Muscle layer of duodenum (tissue), 2 donors: ENCODE measurements around the gene ODAD4.

Experiments used
- H3K27ac ChIP-seq: one replicate; pipeline ENCODE4 v1.7.0; 2013; ENCODE audit warnings: mild to moderate bottlenecking, low read length
- H3K27me3 ChIP-seq: one replicate; pipeline ENCODE4 v1.7.0; 2013; ENCODE audit warnings: low read depth, mild to moderate bottlenecking, control low read depth, low read length
- H3K36me3 ChIP-seq, 2 donors: one replicate each; pipeline ENCODE4 v1.7.0; 2013; ENCODE audit warnings: low read length in 2 of 2, control low read depth in 1 of 2, mild to moderate bottlenecking in 1 of 2; ENCODE audit not compliant: insufficient read depth in 2 of 2, control insufficient read depth in 1 of 2
- H3K4me1 ChIP-seq, 2 donors: one replicate each; pipeline ENCODE4 v1.7.0; 2013; ENCODE audit warnings: low read length in 2 of 2, mild to moderate bottlenecking in 2 of 2, control low read depth in 1 of 2, moderate library complexity in 1 of 2; ENCODE audit not compliant: insufficient read depth in 2 of 2, control insufficient read depth in 1 of 2
- H3K4me3 ChIP-seq, 2 donors: one replicate each; pipeline ENCODE4 v1.7.0; 2013; ENCODE audit warnings: low read length in 2 of 2, low read depth in 1 of 2, mild to moderate bottlenecking in 1 of 2
- H3K9me3 ChIP-seq, 2 donors: one replicate each; pipeline ENCODE4 v1.7.0; 2013; ENCODE audit warnings: low read length in 2 of 2, control low read depth in 1 of 2, mild to moderate bottlenecking in 1 of 2; ENCODE audit not compliant: control insufficient read depth in 1 of 2
- donor health status: healthy.

ODAD4 gene

DNA sequence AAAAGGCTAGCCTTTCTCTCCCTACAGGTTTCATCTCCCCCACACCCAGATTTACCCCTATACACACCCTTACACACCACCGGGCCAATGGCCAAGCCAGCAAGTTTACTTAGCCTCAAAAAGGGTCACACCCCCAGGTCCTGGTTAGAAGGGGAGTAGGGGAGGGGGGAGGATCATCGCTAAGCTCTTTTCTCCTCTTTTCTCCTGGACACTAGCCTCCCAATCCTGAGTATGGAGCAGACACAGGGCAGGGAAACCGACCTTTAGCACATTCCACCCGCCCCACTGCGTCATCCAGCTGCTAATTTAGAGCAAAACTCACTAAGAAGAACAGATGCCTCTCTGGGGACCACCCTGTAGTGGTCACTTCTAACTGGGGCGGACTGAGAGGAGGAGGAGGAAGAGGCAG, 16.1 kb upstream of the ODAD4 start:
- H3K4me1 ChIP-seq: peaks cover 7 to 15% of the 10 kb centered on the region in 2 donors
- no peak overlapping the region for H3K4me3 ChIP-seq

DNA sequence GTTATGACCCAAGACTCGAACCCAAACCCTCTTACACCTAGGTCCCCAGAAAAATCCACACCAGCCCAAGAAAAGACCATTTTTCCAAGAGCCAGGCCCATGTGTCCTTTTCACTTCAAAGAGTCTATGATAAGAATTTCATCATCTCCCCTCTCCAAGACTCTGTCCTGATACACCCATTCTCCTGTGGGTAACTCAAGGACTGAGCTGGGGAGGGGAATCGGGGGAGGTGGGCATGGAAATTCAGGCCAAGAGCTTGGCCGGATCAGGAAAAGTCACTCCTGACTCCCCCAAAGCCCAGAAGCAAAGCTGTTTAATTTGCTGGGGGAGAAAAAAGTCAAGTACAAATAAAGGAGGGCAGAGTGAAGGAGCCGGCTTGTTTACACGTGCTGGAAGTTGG, 15.4 kb upstream of the ODAD4 start:
- peaks cover 31 to 36% of the 10 kb centered on the region in 2 donors for H3K36me3 ChIP-seq
- H3K4me3 ChIP-seq: no peak overlapping the region
- no peaks in the 10 kb centered on the region for H3K27me3 ChIP-seq
- H3K4me1 ChIP-seq: peaks cover 11 to 22% of the 10 kb centered on the region in 2 donors
- H3K9me3 ChIP-seq: no peaks in the 10 kb centered on the region
- no peak overlapping the region for H3K27ac ChIP-seq

More for the DNA sequence above, 16.1 kb upstream of the ODAD4 start:
- Histone ChIP-seq H3K9me3 (no peaks in the 10 kb centered on the region), H3K27me3 (no peaks in the 10 kb centered on the region), H3K27ac (no peak overlapping the region), H3K36me3 (peaks cover 36 to 43% of the 10 kb centered on the region in 2 donors)

DNA sequence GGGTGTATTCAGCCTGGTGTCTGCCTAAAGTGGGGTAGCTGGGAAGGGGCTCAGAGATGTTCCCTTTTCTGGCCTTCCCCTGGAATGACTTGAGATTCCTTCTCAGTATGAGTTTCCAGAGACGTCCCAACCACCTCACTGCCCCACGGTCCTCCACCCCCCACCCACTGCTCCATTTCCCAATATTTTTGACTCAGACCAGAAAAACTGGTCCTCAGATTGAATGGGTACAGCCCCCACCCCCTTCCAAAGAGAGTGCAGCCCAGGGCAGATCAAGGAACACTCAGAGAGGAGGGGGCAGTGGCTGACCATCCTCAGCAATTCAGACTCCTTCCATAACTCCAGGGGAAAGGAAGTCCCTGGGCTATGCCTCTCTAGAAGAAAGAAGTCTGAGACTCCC, 14.9 kb upstream of the ODAD4 start:
- no peak overlapping the region for H3K27ac ChIP-seq
- no peak overlapping the region for H3K4me3 ChIP-seq
- peaks cover 25 to 31% of the 10 kb centered on the region in 2 donors for H3K36me3 ChIP-seq
- H3K9me3 ChIP-seq: no peaks in the 10 kb centered on the region
- no peaks in the 10 kb centered on the region for H3K27me3 ChIP-seq
- H3K4me1 ChIP-seq: peaks cover 11 to 23% of the 10 kb centered on the region in 2 donors

DNA sequence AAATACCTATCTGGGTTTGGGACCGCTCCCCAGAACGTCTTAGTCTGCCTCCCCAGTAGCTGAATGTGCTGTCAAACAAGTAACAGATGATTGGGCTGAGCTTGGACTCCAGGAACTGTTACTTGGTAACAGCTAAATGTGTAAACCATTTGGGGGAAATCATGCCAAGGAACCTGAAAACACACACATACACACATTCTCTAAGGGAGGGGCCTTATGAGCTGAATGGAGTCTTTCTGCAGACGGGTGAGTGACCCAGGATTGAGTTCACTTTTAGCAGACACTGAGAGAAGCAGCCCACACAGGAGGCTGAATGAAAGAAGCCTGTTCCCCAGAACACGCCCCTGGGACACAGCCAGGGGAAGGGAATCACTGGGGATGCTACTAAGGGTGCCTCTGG, 13.2 kb upstream of the ODAD4 start:
- H3K27ac ChIP-seq: peak overlapping the region; percentile 84
- H3K4me1 ChIP-seq: peaks cover 11 to 23% of the 10 kb centered on the region in 2 donors
- H3K9me3 ChIP-seq: no peaks in the 10 kb centered on the region
- H3K4me3 ChIP-seq: peak overlapping the region; percentile 84 to 92
- no peaks in the 10 kb centered on the region for H3K27me3 ChIP-seq
- peaks cover 14 to 15% of the 10 kb centered on the region in 2 donors for H3K36me3 ChIP-seq

DNA sequence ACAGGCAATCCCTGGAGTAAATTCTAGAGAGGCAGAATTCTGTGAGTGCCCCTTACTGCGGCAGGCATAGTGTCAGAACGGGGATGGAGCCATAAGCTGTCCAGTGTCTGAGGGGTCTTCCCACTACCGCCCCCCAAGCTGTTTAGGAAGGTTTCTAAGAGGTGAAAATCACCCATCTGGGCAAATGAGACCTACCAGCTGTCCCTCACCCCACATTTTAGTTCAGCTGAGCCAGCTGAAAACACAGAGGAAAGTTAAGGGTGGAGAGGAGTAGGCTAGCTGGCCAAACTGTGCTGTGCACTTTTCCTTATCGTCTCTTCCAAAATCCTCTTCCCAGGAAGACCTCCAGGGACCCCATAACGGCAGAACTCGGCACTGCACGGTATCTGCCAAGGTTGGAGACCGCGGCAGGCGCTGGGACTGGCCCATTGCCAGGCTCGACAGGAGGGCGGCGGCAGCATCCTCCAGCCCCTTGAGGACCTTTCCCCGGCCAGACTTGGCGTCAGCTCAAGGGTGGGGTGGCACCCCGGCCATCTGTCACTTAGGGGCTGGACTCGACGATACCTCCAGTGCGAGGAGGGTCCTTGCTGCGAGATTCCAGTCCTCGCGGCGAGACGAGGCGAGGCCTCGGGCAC, 12.6 kb upstream of the ODAD4 start:
- Histone ChIP-seq H3K27ac (peak overlapping the region; percentile 84), H3K27me3 (no peaks in the 10 kb centered on the region), H3K4me1 (peaks cover 11 to 23% of the 10 kb centered on the region in 2 donors), H3K36me3 (peaks cover 8 to 9% of the 10 kb centered on the region in 2 donors), H3K4me3 (peak overlapping the region; percentile 84 to 92), H3K9me3 (no peaks in the 10 kb centered on the region)

DNA sequence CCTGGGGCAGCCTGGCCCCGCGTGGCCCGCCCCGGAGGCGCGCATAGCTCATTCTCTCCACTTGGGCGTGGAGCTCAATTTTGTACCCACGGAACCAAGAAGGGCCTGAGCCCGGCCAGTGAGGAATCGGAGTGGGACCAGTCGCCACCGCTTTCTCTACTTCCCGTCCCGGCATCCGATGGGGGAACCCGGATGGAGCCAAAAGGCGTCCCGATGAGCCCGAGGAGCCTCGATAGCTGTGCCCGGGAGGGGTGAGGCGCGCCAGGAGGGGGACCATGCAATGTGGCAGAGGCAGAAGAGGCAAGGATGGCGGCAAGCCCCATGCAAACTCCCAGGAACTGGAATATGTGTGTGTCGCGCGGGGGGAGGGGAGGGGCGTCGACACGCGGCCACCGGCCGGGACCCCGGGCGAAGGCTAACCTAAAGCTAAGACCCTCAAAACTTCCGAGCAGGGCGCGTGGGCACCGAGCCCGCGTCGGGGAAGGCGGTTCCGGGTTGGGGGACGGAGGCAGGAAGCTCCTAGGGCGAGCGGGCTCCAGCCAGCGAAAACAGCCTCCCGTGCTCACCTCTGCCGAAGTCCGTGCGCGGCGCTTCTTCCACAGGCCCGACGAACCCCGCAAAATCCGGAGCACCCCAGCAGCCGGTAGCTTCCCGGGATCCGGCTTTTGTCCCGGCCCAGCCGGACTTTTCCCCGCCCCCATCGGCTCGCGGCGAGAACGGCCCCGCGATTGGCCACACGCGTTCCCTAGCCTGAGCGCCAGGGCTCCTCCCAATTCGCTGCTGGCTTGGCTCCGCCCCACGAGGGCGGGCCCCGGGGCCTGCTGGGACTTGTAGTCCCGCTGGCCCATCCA, 11.9 kb upstream of the ODAD4 start, which contains the start of gene ACLY:
ACLY (minus strand) TSS at position 638 of the 851 bp plus-strand sequence. CDS start 5,078 bp downstream, outside the sequence.
- peak within 1 kb of the TSS; percentile 84 to 92 for H3K4me3 ChIP-seq
- no peaks in the 10 kb centered on the region for H3K27me3 ChIP-seq
- H3K27ac ChIP-seq: peak within 1 kb of the TSS; percentile 84
- peaks cover 11 to 23% of the 10 kb centered on the region in 2 donors for H3K4me1 ChIP-seq
- H3K9me3 ChIP-seq: no peaks in the 10 kb centered on the region
- H3K36me3 ChIP-seq: peaks cover under 1 to 1% of the 10 kb centered on the region in 2 donors

DNA sequence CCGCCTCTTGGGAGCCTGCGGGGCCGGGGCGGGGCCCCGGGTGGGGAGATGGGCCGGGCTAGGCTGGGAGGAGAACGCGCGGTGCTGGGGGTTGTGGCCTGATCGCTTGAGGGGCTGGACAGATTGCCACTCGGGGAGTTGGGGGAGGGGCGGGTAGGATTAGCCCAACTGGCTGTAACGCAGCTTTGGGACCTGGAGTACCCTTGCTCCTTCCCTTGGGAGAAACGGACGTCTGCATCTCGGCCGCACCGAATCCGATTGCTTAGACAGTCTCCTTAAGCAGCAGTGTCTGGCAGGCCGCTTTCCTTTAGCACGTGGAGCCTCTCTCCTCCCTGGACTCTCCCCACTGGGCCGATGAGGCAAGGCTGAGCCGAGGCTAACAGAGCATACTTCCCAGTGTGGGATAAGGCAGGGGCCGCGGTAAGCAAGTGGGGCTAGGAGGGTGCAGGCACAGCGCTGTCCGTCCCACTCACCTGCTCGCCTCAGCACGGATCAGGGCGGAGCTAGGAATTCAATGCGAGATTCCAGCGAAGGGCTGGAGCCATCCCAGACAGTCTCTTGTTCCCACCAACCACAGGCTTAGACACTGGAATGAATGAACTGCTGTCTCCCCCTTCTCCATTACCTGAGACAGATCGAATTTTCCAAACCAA, 11.1 kb upstream of the ODAD4 start:
- Histone ChIP-seq H3K27me3 (no peaks in the 10 kb centered on the region), H3K9me3 (no peaks in the 10 kb centered on the region), H3K4me3 (peak overlapping the region; percentile 84 to 92), H3K27ac (peak overlapping the region; percentile 72), H3K4me1 (peaks cover 6 to 23% of the 10 kb centered on the region in 2 donors), H3K36me3 (no peaks in the 10 kb centered on the region)

DNA sequence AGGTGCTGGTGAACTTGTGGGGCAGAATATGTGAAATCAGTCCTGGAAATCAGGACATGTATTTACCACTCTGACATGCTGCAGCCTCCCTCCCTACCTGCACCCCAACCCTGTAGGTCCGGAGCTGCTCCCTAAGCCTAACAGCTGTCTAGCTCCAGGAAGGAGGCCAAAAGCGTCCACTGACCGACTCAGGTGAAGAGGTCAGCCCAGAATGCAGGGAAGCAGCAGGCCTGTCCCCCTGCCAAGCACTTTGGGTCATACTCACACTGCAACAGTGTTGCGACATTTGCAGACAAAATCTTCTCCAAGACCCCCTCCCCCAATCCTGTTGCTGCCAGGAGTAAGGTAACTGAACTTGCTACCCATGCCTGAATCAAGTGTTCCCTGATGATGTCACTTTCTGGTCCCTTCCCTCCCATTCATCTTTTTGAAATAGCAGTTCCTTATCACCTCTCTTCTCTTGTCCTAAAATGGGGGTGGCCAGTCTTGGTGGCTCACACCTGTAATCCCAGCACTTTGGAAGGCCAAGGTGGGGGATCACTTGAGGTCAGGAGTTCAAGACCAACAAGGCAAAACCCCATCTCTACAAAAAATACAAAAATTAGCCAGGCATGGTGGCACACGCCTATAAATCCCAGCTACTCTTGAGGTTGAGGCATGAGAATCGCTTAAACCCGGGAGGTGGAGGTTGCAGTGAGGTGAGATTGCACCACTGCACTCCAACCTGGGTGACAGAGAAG, 10.4 kb upstream of the ODAD4 start:
- Histone ChIP-seq H3K4me1 (peaks cover 4 to 23% of the 10 kb centered on the region in 2 donors), H3K27me3 (no peaks in the 10 kb centered on the region), H3K27ac (no peak overlapping the region), H3K36me3 (no peaks in the 10 kb centered on the region), H3K9me3 (no peaks in the 10 kb centered on the region), H3K4me3 (peak overlapping the region; percentile 84 to 92)

DNA sequence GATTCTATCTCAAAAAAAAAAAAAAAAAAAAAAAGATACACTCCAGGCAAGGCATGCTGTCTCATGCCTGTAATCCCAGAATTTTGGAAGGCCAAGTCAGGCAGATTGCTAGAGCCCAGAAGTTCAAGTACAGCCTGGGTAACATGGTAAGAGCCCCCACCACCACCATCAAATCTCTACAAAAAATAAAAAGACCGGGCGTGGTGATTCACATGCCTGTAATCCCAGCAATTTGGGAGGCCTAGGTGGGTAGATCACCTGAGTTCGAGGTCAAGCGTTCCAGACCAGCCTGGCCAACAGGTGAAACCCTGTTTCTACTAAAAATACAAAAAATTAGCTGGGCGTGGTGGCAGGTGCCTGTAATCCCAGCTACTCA, 9.8 kb upstream of the ODAD4 start:
- H3K4me3 ChIP-seq: no peak overlapping the region
- peaks cover 4 to 23% of the 10 kb centered on the region in 2 donors for H3K4me1 ChIP-seq
- H3K27ac ChIP-seq: no peak overlapping the region
- no peaks in the 10 kb centered on the region for H3K36me3 ChIP-seq
- H3K27me3 ChIP-seq: no peaks in the 10 kb centered on the region
- H3K9me3 ChIP-seq: no peaks in the 10 kb centered on the region

DNA sequence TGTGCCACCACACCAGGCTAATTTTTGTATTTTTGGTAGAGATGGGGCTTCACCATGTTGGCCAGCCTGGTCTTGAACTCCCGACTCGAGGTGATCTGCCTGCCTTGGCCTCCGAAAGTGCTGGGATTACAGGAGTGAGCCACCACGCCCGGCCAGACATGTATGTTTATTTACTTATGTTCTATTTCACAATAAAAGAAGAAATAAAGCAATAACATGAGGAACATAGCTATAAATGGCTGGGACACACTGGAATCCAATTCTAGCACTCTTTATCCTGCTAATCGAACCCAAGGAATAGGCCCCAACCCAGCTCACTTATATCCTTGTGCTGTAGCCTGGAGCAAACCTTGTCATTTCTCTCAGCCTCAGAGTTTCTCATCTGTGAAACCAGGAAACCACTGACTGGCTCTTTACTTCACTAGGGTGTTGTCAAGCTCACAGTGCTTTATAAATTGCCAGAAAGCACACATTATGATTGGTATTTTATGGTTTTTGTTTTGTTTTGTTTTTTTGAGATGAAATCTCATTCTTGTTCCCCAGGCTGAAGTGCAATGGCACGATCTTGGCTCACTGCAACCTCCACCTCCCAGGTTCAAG, 4.3 kb upstream of the ODAD4 start:
- Histone ChIP-seq H3K4me3 (no peak overlapping the region), H3K9me3 (no peaks in the 10 kb centered on the region), H3K36me3 (no peaks in the 10 kb centered on the region), H3K4me1 (no peaks in the 10 kb centered on the region), H3K27me3 (no peaks in the 10 kb centered on the region), H3K27ac (no peak overlapping the region)
